Neutrophil (primary cell): Measurements from ENCODE around the gene CMTR1.

Experiments used
- H3K27ac ChIP-seq: fragments of 200-600 bp; sonication (generic); 2 replicates; pipeline ENCODE4 v1.5.1; 2016; ENCODE audit warnings: mild to moderate bottlenecking, moderate library complexity
- H3K27me3 ChIP-seq: fragments of 200-600 bp; sonication (generic); 2 replicates; pipeline ENCODE4 v1.6.0; 2016; ENCODE audit warnings: mild to moderate bottlenecking
- H3K36me3 ChIP-seq: fragments of 200-600 bp; sonication (generic); 2 replicates; pipeline ENCODE4 v1.5.1; 2017
- H3K4me1 ChIP-seq, 2 experiments: fragments of 200-600 bp in 1 of 2; sonication (generic) in 1 of 2; 1 replicate in 1 of 2; 2 replicates in 1 of 2; pipeline versions ENCODE4 v1.5.1 to v1.6.1; 2013 to 2016; ENCODE audit warnings: low read depth in 1 of 2, low read length in 1 of 2, mild to moderate bottlenecking in 1 of 2, moderate library complexity in 1 of 2; ENCODE audit not compliant: control insufficient read depth in 1 of 2, insufficient read depth in 1 of 2
- H3K4me3 ChIP-seq, 2 experiments: fragments of 200-600 bp in 1 of 2; sonication (generic) in 1 of 2; 1 replicate in 1 of 2; 2 replicates in 1 of 2; pipeline ENCODE4 v1.5.1; 2013 to 2016; ENCODE audit warnings: low read depth in 1 of 2, low read length in 1 of 2, mild to moderate bottlenecking in 1 of 2, moderate library complexity in 1 of 2
- H3K9me3 ChIP-seq: fragments of 200-600 bp; sonication (generic); 2 replicates; pipeline ENCODE4 v1.5.1; 2016
- CTCF ChIP-seq: fragments of 200-600 bp; sonication (generic); IDR thresholded peaks from 2 replicates; pipeline ENCODE4 v1.5.1; 2016; ENCODE audit warnings: antibody characterized with exemption

CMTR1 gene

GRCh38 chr6:37483917-37484785 is 51.1 kb downstream of the CMTR1 start:
- Histone ChIP-seq H3K4me3 (no peak overlapping the region), H3K4me1 (no peaks in the 10 kb centered on the region), H3K36me3 (peaks cover 59% of the 10 kb centered on the region), H3K9me3 (no peaks in the 10 kb centered on the region), H3K27ac (no peak overlapping the region), H3K27me3 (no peaks in the 10 kb centered on the region)
- no peak for TF ChIP-seq CTCF

- Histone ChIP-seq H3K9me3 (no peaks in the 10 kb centered on the region), H3K27ac (no peak overlapping the region), H3K36me3 (peaks cover 52% of the 10 kb centered on the region), H3K4me1 (no peaks in the 10 kb centered on the region), H3K4me3 (no peak overlapping the region), H3K27me3 (no peaks in the 10 kb centered on the region)
- TF ChIP-seq CTCF, result no peak
Measured at GRCh38 chr6:37484786-37485170, 51.8 kb downstream of the CMTR1 start.

- H3K27me3 ChIP-seq, result no peaks in the 10 kb centered on the region
- H3K27ac ChIP-seq, result no peak overlapping the region
- no peaks in the 10 kb centered on the region for H3K4me1 ChIP-seq
- no peak for TF ChIP-seq CTCF
- peaks cover 47% of the 10 kb centered on the region for H3K36me3 ChIP-seq
- no peaks in the 10 kb centered on the region for H3K9me3 ChIP-seq
- H3K4me3 ChIP-seq, result no peak overlapping the region
Measured at GRCh38 chr6:37485291-37485702, 52.3 kb downstream of the CMTR1 start.

- H3K4me1 ChIP-seq, result no peaks in the 10 kb centered on the region
- TF ChIP-seq CTCF, result no peak
- no peak overlapping the region for H3K27ac ChIP-seq
- no peak overlapping the region for H3K4me3 ChIP-seq
- no peaks in the 10 kb centered on the region for H3K27me3 ChIP-seq
- no peaks in the 10 kb centered on the region for H3K9me3 ChIP-seq
- H3K36me3 ChIP-seq, result peaks cover 37% of the 10 kb centered on the region
Measured at GRCh38 chr6:37486121-37486839, 53.3 kb downstream of the CMTR1 start.

GRCh38 chr6:37487591-37488380 is 54.8 kb downstream of the CMTR1 start:
- TF ChIP-seq CTCF, result no peak
- Histone ChIP-seq H3K4me3 (no peak overlapping the region), H3K9me3 (no peaks in the 10 kb centered on the region), H3K4me1 (no peaks in the 10 kb centered on the region), H3K36me3 (peaks cover 22% of the 10 kb centered on the region), H3K27ac (no peak overlapping the region), H3K27me3 (no peaks in the 10 kb centered on the region)
